Measurements from ENCODE around the gene KIAA1671.

The KIAA1671 gene

DNA sequence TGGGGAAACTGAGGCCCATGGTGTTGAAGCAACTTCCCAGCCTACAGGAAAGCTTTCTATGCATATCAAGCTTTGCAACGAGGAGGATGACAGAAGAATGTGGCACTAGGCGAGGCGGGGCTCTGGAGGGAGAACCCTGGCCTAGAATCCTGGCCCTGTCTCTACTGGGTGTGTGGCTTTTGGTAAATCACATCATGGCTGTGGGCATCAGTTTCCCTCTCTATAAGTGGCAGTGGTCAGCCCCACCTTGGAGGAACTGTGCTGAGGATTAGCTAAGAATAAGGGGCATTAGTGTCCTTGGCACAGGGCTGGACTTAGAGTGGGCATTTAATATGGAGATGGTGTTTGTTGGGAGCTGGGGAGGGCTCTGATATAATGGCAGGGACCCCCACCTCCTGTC is 124.5 kb downstream of the KIAA1671 start:
- Mint-ChIP-seq H3K4me3 (no peak overlapping the region), H3K36me3 (ENCODE audit: low read depth) (no peaks in the 10 kb centered on the region), H3K9me3 (no peaks in the 10 kb centered on the region), H3K4me1 (ENCODE audit: low read depth) (peaks cover 10% of the 10 kb centered on the region), H3K27me3 (peaks cover 4% of the 10 kb centered on the region), H3K27ac (no peak overlapping the region)
- intact Hi-C loops (cut with micrococcal nuclease) = no loop called here

DNA sequence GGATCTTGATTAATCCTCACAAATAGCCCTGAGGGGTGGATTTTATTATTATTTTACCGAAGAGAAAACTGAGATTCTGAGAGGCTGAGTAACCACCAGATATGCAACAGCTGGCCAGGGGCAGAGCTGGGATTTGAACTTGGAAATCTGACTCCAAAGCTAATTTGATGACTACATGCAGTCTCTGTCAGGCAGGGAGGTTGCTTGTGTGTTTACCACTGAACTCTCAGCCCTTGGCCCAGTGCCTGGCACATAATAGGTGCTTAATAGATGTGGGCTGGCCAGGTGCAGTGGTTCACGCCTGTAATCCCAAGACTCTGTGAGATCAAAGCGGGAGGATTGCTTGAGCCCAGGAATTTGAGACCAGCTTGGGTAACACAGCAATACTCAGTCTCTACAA is 125.4 kb downstream of the KIAA1671 start:
- Mint-ChIP-seq H3K4me3 (no peak overlapping the region), H3K9me3 (no peaks in the 10 kb centered on the region), H3K27ac (no peak overlapping the region), H3K4me1 (ENCODE audit: low read depth) (peaks cover 1% of the 10 kb centered on the region), H3K36me3 (ENCODE audit: low read depth) (no peaks in the 10 kb centered on the region), H3K27me3 (peaks cover 2% of the 10 kb centered on the region)
- intact Hi-C loops (cut with micrococcal nuclease) = no loop called here

DNA sequence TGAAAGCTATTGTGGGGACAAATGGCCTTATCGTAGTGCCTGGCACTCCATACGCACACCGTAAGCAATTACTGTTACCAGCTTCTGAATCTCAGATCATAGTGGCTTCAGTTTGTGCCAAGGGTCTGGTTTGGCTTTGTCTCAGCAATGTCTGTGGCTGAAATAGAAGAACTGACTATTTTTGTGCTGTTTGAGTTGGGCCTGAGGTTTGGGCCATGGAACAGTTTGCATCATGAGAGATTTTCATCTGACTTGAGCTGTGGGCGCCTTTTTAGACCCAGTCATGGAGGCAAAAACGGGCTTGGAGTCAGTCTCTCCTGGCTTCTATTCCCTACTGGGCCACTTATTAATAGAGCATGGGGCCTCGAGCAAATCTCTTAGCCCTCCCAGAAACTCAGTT is 126.1 kb downstream of the KIAA1671 start:
- Mint-ChIP-seq H3K36me3 (ENCODE audit: low read depth) (no peaks in the 10 kb centered on the region), H3K27ac (no peak overlapping the region), H3K4me1 (ENCODE audit: low read depth) (no peaks in the 10 kb centered on the region), H3K4me3 (no peak overlapping the region), H3K9me3 (no peaks in the 10 kb centered on the region), H3K27me3 (peaks cover 2% of the 10 kb centered on the region)
- intact Hi-C loops (cut with micrococcal nuclease) = no loop called here

DNA sequence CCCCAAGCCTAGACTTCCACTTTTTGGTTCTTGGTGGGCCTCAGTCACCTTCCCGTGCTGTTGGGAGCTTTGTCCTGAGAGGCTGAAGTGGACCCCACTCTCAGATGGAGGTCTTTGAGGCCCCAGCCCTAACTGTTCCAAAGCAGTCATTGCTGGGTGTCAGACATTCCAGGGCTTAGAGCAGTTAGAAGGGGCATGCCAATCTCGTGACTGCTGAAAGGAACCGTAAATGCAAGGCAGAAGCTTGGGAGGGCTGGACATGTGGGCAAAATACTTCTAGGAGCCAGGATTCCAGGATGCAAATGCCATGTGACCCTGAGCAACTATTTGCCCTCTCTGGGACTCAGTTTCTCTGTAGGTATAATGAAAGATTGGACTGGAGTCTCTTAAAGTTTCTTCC is 128.3 kb downstream of the KIAA1671 start:
- H3K9me3 Mint-ChIP-seq = no peaks in the 10 kb centered on the region
- intact Hi-C loops (cut with micrococcal nuclease) = no loop called here
- no peaks in the 10 kb centered on the region for H3K4me1 Mint-ChIP-seq (ENCODE audit: low read depth)

DNA sequence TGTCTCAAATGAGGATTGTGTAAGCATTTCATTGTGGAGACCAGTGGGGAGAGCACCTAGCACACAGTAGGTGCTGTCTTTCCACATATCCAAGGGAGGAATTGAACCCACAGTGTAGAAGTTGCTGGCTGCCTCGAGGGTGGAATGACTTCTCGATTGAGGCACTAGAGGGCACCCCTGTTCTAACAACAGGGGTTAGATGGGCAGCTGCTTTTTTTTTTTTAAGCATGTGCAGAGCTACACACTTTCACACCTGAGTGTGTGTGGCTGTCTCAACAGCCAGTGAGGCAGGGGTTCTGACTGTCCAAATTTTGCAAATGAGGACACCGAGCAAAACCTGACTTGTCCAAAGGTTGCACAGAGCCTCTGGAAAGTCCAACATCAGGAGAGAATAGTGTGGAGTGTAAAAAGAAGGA is 128.9 kb downstream of the KIAA1671 start:
- intact Hi-C loops (cut with micrococcal nuclease) = no loop called here
- no peaks in the 10 kb centered on the region for H3K4me1 Mint-ChIP-seq (ENCODE audit: low read depth)
- no peaks in the 10 kb centered on the region for H3K9me3 Mint-ChIP-seq
- H3K4me3 Mint-ChIP-seq = no peak overlapping the region
- no peaks in the 10 kb centered on the region for H3K36me3 Mint-ChIP-seq (ENCODE audit: low read depth)
- H3K27me3 Mint-ChIP-seq = peaks cover 3% of the 10 kb centered on the region
- no peak overlapping the region for H3K27ac Mint-ChIP-seq

More for the DNA sequence above, 128.3 kb downstream of the KIAA1671 start:
- Mint-ChIP-seq H3K27me3 (no peaks in the 10 kb centered on the region), H3K27ac (no peak overlapping the region), H3K36me3 (ENCODE audit: low read depth) (no peaks in the 10 kb centered on the region), H3K4me3 (no peak overlapping the region)

DNA sequence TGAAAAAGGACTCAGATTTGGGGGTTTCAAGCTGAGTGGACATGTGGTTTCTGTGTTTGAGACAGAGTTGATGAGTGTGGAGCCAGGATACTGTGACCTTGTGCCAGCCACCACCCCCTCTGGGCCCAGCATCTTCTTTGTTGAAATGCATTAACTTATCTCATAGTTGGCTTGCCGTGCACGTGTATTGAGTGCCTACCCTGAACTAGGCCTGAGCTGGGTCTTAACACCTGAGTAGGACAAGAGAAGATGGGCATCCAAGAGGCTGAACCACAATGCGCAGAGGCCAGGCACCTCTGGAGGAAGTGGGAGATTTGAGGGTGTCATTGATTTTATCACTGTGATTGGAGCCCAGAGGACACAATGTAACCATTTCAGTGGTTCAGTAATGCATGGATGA is 129.6 kb downstream of the KIAA1671 start:
- Mint-ChIP-seq H3K27ac (no peak overlapping the region), H3K27me3 (peaks cover 8% of the 10 kb centered on the region), H3K4me1 (ENCODE audit: low read depth) (no peaks in the 10 kb centered on the region), H3K4me3 (no peak overlapping the region), H3K36me3 (ENCODE audit: low read depth) (no peaks in the 10 kb centered on the region), H3K9me3 (no peaks in the 10 kb centered on the region)
- intact Hi-C loops (cut with micrococcal nuclease) = no loop called here

DNA sequence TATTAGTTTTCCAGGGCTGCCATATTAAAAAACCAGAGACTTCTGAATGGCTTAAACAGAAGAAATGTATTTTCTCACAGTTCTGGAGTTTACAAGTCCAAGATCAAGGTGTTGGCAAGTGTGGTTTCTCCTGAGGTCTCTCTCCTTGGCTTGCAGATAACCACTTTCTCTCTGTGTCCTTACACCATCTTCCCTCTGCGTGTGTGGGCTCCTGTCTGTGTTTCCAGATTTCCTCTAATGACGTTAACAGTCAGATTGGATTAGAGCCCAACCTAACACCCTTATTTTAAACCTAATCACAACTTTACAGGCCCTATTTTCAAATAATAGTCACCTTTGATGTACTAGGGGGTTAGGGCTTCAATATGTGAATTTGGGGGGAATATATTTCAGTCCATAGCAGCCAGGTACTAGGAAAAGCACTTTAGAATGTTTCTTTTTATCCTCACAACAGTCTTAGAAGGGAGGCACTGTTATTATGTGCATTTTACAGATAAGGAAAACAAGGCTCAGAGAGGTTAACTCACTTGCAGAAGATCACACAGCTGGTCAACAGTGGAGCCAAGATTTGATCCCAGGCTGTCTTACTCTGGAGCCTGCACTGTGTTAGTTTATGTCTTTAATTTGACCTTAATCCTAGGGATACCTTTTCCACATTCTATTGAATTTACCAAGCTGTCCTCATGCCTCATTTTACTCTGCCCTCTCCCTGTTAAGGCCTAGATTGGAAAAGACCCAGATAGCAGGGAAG is 130.7 kb downstream of the KIAA1671 start:
- peaks cover 10% of the 10 kb centered on the region for H3K27me3 Mint-ChIP-seq
- H3K9me3 Mint-ChIP-seq = no peaks in the 10 kb centered on the region
- no peak overlapping the region for H3K27ac Mint-ChIP-seq
- H3K4me3 Mint-ChIP-seq = no peak overlapping the region
- no peaks in the 10 kb centered on the region for H3K36me3 Mint-ChIP-seq (ENCODE audit: low read depth)
- H3K4me1 Mint-ChIP-seq (ENCODE audit: low read depth) = no peaks in the 10 kb centered on the region
- intact Hi-C loops (cut with micrococcal nuclease) = no loop called here

DNA sequence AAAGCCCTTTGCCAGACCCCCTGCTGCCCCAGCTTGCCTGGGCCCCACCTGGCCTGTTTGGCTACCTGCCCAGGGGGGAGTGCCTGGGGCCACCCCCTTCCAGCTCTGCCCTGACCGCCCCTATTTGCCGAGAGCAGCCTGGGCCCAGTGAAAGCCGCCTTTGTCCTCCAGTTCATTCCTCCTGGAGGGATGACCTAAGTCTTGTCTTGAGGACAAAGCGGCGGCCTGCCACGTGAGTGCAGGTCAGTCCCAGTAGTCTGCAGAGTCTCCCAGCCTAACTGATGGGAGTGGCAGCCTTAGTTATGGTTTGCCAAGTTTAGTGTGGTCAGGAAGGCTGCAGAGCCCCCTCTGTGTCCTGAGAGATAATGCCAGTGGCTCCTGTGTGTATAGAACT is 131.3 kb downstream of the KIAA1671 start:
- intact Hi-C loops (cut with micrococcal nuclease) = no loop called here
- Mint-ChIP-seq H3K36me3 (ENCODE audit: low read depth) (no peaks in the 10 kb centered on the region), H3K27ac (no peak overlapping the region), H3K4me3 (no peak overlapping the region), H3K27me3 (peaks cover 10% of the 10 kb centered on the region), H3K4me1 (ENCODE audit: low read depth) (no peaks in the 10 kb centered on the region), H3K9me3 (no peaks in the 10 kb centered on the region)

DNA sequence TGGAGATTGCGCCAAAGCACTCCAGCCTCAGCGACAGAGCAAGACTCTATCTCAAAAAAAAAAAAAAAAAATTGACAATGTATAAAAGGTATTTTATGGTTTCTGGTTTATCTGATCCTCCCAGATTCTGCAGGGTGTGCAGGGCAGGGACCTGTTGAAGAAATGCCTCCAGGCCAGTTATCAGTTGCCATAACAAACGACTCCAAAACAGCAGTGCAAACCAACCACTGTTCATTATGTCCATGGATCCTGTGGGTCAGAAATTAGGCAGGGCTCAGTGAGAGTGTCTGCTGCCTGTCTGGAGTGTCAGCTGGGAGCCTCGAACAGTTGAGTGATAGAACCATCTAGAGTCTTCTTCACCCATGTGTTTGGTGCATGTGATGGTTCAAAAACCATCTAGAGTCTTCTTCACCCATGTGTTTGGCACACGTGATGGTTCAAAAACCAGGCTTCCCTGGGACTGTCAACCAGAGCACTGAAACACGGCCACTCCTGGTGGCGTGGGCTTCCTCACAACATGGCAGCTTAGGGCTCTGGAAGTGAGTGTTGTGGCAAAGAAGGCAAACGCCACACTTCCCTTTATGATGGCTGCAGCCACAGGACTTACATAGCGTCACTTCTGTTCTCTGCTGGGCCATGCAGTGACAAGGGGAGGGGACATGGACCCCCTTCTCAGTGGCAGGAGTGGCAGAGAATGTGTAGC is 132.0 kb downstream of the KIAA1671 start:
- H3K36me3 Mint-ChIP-seq (ENCODE audit: low read depth) = no peaks in the 10 kb centered on the region
- no peaks in the 10 kb centered on the region for H3K4me1 Mint-ChIP-seq (ENCODE audit: low read depth)
- peaks cover 10% of the 10 kb centered on the region for H3K27me3 Mint-ChIP-seq
- H3K9me3 Mint-ChIP-seq = no peaks in the 10 kb centered on the region
- H3K27ac Mint-ChIP-seq = no peak overlapping the region
- no peak overlapping the region for H3K4me3 Mint-ChIP-seq
- intact Hi-C loops (cut with micrococcal nuclease) = no loop called here

DNA sequence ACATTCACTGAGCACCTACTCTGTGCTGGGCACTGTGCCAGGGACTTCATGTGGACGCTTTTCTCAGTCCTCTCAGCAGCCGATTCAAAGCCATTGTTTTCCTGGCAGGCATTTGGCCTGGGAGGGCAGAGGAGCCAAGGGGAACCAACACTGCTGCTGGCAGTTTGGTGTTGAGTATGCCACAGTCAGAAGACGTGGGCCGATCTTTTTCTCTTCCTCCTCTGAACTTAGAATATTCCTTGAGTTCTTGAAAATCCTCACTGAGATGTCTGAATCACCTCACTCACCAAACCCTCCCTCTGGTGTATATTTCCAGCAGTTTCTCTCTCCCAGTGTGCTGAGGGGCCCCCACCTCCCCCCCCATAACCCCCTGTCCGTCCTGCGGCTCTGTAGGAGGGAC is 132.6 kb downstream of the KIAA1671 start:
- H3K4me1 Mint-ChIP-seq (ENCODE audit: low read depth) = no peaks in the 10 kb centered on the region
- intact Hi-C loops (cut with micrococcal nuclease) = no loop called here
- no peaks in the 10 kb centered on the region for H3K36me3 Mint-ChIP-seq (ENCODE audit: low read depth)
- peaks cover 10% of the 10 kb centered on the region for H3K27me3 Mint-ChIP-seq
- H3K4me3 Mint-ChIP-seq = no peak overlapping the region
- H3K9me3 Mint-ChIP-seq = no peaks in the 10 kb centered on the region
- H3K27ac Mint-ChIP-seq = no peak overlapping the region

DNA sequence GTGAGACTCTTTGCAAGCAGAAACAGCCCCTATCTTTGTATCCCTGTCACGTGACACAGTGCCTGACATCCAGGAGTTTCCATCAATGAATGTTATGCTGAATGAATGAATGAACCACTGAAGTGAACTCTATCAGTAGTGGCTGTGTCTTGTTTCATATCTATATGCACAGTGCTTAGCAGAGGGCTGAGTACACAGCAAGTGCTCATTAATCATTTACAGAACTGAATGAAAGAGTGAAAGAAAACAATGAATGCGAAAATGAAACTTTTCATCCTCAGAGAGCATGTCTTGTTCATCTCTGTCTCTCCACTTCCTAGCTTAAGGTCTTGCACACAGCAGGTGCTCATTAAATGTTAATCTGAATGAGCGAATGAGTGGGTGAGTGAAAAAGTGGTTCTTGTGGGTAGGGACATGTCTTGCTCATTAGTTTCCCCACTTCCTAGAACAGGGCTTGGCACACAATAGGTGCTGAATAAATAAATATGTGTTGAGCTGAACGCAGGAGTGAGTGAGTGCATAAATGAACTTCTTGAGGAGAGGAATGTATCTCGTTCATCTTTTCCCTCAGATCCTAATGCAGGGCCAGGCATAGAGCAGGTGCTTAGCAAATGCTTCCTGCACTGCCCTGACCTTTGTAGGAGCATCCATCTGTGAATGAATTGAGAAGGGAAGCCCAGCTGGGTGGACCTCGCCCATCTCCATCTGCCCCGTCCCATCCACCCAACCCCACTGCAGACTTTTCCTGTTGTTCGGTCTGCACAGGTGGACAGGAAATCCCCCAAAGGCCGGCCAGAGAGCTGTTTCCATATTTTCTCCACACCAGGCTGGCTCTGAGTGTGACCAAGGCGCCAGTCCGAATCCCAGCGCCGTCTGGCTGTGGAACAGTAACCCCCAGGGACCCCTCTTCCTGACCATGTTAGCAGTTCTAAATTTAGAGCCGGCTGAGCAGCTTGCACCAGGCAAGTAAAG is 133.7 kb downstream of the KIAA1671 start:
- intact Hi-C loops (cut with micrococcal nuclease) = no loop called here
- H3K9me3 Mint-ChIP-seq = no peaks in the 10 kb centered on the region
- H3K36me3 Mint-ChIP-seq (ENCODE audit: low read depth) = no peaks in the 10 kb centered on the region
- no peak overlapping the region for H3K27ac Mint-ChIP-seq
- H3K4me3 Mint-ChIP-seq = no peak overlapping the region
- H3K27me3 Mint-ChIP-seq = peaks cover 10% of the 10 kb centered on the region
- H3K4me1 Mint-ChIP-seq (ENCODE audit: low read depth) = no peaks in the 10 kb centered on the region

DNA sequence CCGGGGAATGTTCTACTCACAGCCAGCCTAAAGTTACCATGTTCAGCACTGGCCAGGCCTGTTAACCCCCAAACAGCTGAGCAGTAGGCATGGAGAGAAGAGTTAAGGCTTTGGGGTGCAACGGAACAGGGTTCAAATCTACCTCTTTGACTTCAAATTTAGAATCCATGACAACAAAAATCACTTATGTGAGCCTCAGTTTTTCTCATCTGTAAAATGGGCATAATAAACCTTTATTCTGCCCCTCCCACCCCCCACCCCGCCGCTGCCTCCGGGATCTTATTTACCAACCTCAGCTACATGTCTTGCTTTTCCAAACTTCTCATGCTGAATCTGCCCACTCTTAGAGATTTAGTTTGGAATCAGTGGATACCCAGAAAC is 134.4 kb downstream of the KIAA1671 start:
- H3K4me3 Mint-ChIP-seq = no peak overlapping the region

DNA sequence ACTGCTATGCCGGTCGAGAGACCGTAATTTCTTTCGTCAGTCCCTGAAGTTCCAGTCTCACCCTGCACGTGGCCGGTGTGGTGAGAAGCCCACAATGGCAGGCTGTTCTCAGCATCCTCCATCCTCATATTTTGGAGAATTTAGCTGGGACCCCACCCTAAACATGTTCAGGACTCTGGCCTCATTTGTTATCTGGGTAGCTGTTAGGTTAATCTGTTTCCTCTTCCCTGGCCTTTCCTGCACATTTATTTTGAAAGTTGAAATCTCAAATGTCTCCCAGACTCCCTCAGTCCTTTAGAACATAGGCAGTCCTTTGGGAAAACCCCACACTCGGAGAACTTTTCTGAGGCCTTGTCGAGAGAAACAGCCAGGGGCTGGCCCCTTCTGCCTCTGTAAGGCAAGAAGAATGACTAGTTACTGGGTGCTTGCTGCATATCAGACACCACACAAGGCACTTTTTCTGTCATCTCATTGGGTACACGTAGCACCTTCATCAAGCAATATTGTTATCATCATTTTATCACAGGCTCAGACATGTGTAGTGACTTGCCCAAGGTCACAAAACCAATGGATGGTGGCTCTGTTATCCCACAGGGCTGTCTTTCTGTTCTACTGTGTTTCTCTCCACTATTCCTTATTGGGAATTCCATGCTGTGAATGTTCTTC is 137.8 kb downstream of the KIAA1671 start:
- Mint-ChIP-seq H3K36me3 (ENCODE audit: low read depth) (no peaks in the 10 kb centered on the region), H3K4me3 (no peak overlapping the region), H3K9me3 (no peaks in the 10 kb centered on the region), H3K27ac (no peak overlapping the region), H3K27me3 (peaks cover 12% of the 10 kb centered on the region), H3K4me1 (ENCODE audit: low read depth) (no peaks in the 10 kb centered on the region)
- intact Hi-C loops (cut with micrococcal nuclease) = no loop called here

More for the DNA sequence above, 134.4 kb downstream of the KIAA1671 start:
- no peaks in the 10 kb centered on the region for H3K4me1 Mint-ChIP-seq (ENCODE audit: low read depth)
- H3K36me3 Mint-ChIP-seq (ENCODE audit: low read depth) = no peaks in the 10 kb centered on the region
- no peaks in the 10 kb centered on the region for H3K9me3 Mint-ChIP-seq
- intact Hi-C loops (cut with micrococcal nuclease) = no loop called here
- H3K27ac Mint-ChIP-seq = no peak overlapping the region
- H3K27me3 Mint-ChIP-seq = peaks cover 10% of the 10 kb centered on the region

Data from dendritic cell treated with granulocyte-macrophage colony-stimulating factor and Interleukin-4, amounts not matched to agents 40 ng/mL and 50 ng/mL, for 4 days (primary cell).